Stomach (tissue), 9 donors: ENCODE data around the gene SWT1. TPM values are rescaled to one million over a fixed set of nuclear protein-coding genes. Genes with fewer than 3 reads are reported as not detected.

Experiments
- DNase-seq, 2 donors: peaks; one replicate each; pipeline versions ENCODE4 v3.0.0 to v3.0.0-alpha.2; 2013 to 2019
- H3K27ac ChIP-seq, 5 donors: fragments of 200-600 bp in 4 of 5; sonication (generic) in 4 of 5; one replicate each; pipeline ENCODE4 v1.5.1; 2013 to 2019; ENCODE audit warnings: mild to moderate bottlenecking in 1 of 5, moderate library complexity in 1 of 5
- H3K27me3 ChIP-seq, 3 donors: fragments of 200-600 bp; sonication (generic); one replicate each; pipeline ENCODE4 v1.5.1; 2017 to 2019; ENCODE audit warnings: mixed run types in 1 of 3
- H3K36me3 ChIP-seq, 4 donors: fragments of 200-600 bp; sonication (generic); 1 replicate in 3 of 4; 2 replicates in 1 of 4; pipeline ENCODE4 v1.5.1; 2016 to 2019
- H3K4me1 ChIP-seq, 4 donors: fragments of 200-600 bp; sonication (generic); one replicate each; pipeline ENCODE4 v1.5.1; 2016 to 2019
- H3K4me3 ChIP-seq, 4 donors: fragments of 200-600 bp; sonication (generic) in 3 of 4; one replicate each; pipeline ENCODE4 v1.5.1; 2016 to 2019; ENCODE audit warnings: mild to moderate bottlenecking in 1 of 4
- H3K9me3 ChIP-seq, 4 donors: fragments of 200-600 bp; sonication (generic); one replicate each; pipeline ENCODE4 v1.5.1; 2016 to 2019
- EP300 ChIP-seq: sonication (generic); formaldehyde crosslinking; IDR thresholded peaks from one replicate; pipeline ENCODE4 v1.6.1; 2017; ENCODE audit warnings: antibody characterized with exemption
- POLR2A ChIP-seq, 4 donors: fragments of 450-650 bp; IDR thresholded peaks; one replicate each; pipeline ENCODE4 v1.6.1; 2016; ENCODE audit warnings: antibody characterized with exemption in 4 of 4, control low read depth in 2 of 4, mild to moderate bottlenecking in 1 of 4, moderate library complexity in 1 of 4
- POLR2AphosphoS5 ChIP-seq, 3 donors: sonication (generic); formaldehyde crosslinking; IDR thresholded peaks; one replicate each; pipeline ENCODE4 v1.6.1; 2016; ENCODE audit warnings: antibody characterized with exemption in 3 of 3
- WGBS, 5 donors: extraction: QIAGEN DNeasy Blood & Tissue Kit in 3 of 5; methylation state at CpG; one replicate each; pipeline versions ENCODE4 v1.1.5 to v1.1.7; 2013 to 2018; 5-methylcytosine and 5-hydroxymethylcytosine counted together
- intact Hi-C: fragments of 100-400 bp; cut with DNase I; formaldehyde crosslinking; loops from one replicate; pipeline ENCODE4 v1.15.1; 2023; ENCODE audit warnings: low total_unique reads
- polyA plus RNA-seq, 3 donors: library from polyadenylated mRNA; stranded (reverse); fragments of 200-250 nt; gene quantifications; one replicate each; pipeline ENCODE4 v1.2.3, GENCODE V29; 2013
- small RNA-seq, 4 donors: library from RNA; depleted of rRNA; stranded (forward); fragments of <200 nt; gene quantifications; one replicate each; pipeline ENCODE3, GENCODE V24; 2016
- total RNA-seq, 5 donors: library from RNA; depleted of rRNA; stranded (reverse); fragments of >200 nt; gene quantifications; one replicate each; pipeline versions ENCODE4 v1.1.0 to v1.2.3, GENCODE V29; 2014 to 2016
- TF ChIP-seq, protein P1 (sequence below), 7 experiments: fragments of 450-650 bp in 4 of 7; fragments of 200-600 bp in 3 of 7; sonication (generic) in 3 of 7; IDR thresholded peaks; one replicate each; pipeline ENCODE4 v1.5.1; 2016 to 2019; ENCODE audit warnings: antibody characterized with exemption in 7 of 7, control low read depth in 2 of 7, mild to moderate bottlenecking in 1 of 7
- donor health status: healthy with polysubstance abuse.
- donor health status: Bipolar disorder and iron deficiency.
- donor health status: healthy.

SWT1 gene
- total and polyA plus RNA-seq, 8 donors, result 2.4 to 35.6 (median 7.3) TPM

DNA sequence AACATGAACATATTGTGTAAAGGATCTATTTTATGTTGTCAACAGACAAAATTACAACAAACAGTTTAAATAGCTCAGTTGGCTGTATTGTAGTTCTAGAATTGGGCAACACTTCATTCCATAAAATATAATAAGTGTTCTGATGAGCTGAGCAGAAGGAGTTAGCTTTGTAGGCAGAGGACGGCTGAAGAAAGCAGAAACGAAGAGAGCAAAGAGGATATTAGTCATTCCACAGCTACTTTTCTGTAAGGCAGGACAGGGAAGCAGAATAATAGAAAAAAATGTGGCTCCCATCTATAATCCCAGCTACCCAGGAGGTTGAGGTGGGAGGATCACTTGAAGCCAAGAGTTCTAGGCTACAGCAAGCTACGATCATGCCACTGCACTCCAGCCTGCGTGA, 180.3 kb downstream of the SWT1 start:
- 84 to 90% (median 87%) methylated on average over 4 of the region's 4 CpGs for WGBS, 5 donors
- TF ChIP-seq POLR2AphosphoS5 (IDR thresholded peaks at IDR 0.05), result no peak
- TF ChIP-seq, protein P1, sequence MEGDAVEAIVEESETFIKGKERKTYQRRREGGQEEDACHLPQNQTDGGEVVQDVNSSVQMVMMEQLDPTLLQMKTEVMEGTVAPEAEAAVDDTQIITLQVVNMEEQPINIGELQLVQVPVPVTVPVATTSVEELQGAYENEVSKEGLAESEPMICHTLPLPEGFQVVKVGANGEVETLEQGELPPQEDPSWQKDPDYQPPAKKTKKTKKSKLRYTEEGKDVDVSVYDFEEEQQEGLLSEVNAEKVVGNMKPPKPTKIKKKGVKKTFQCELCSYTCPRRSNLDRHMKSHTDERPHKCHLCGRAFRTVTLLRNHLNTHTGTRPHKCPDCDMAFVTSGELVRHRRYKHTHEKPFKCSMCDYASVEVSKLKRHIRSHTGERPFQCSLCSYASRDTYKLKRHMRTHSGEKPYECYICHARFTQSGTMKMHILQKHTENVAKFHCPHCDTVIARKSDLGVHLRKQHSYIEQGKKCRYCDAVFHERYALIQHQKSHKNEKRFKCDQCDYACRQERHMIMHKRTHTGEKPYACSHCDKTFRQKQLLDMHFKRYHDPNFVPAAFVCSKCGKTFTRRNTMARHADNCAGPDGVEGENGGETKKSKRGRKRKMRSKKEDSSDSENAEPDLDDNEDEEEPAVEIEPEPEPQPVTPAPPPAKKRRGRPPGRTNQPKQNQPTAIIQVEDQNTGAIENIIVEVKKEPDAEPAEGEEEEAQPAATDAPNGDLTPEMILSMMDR (IDR thresholded peaks at IDR 0.05), result no peak
- TF ChIP-seq POLR2A (IDR thresholded peaks at IDR 0.05), result no peak
- no peak for TF ChIP-seq EP300
- intact Hi-C loops, result no loop called here

DNA sequence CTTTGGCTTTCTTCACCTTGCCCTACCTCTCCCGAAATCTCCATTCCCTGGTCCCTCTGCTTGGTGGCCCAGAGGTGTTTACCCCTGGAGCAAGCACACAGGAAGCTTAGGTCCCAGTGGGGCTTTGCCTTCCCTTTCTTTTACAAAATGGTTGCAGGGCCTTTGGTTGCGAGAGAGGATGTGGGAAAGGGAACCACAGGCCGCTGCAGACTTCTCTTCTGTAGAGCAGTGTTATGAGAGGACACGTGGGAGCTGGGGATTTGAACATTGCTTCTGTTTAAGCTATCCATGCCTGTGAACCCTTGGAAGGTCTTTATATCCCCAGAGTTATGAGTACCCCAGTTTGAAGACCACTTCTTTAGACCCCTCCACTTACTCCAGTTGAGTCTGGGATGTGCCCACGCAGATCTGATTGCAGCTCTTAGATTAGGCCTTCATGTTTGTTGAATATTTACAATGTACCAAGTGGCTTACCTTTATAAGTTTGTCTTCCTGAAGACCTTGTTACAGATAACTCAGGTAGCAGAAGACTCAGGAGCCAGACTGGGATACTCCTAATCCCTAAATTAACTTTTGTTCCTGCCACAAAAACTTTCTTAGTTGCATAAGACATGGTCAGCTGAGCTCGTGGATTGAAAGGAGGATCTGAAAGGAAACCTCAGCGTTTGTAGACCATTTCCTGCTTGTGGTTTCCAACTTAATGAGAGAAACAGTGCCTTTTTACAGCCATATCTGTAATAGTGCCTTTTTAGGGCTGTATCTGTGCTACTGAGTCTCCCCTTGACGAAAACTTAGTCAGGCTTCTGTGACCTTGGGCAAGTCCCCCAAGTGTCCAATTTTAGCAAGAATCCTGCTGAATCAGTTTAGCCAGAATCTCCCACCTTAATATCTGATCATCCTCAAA, 182.0 kb downstream of the SWT1 start:
- no peaks in the 10 kb centered on the region for H3K9me3 ChIP-seq
- 71 to 80% (median 75%) methylated on average over 8 of the region's 8 CpGs for WGBS, 5 donors
- peaks cover 0 to 15% (median 0%) of the 10 kb centered on the region in 4 donors for H3K4me1 ChIP-seq
- intact Hi-C loops, result no loop called here
- peak; percentile 46 to 49 for DNase-seq
- H3K27ac ChIP-seq, result peak overlapping the region in 3 of 5 donors; percentile 25 to 61 (median 55)
- H3K36me3 ChIP-seq, result no peaks in the 10 kb centered on the region
- no peaks in the 10 kb centered on the region for H3K27me3 ChIP-seq
- TF ChIP-seq POLR2AphosphoS5 (IDR thresholded peaks at IDR 0.05) (no peak), POLR2A (IDR thresholded peaks at IDR 0.05) (no peak), EP300 (no peak)
- TF ChIP-seq, protein P1 (IDR thresholded peaks at IDR 0.05), result no peak
- H3K4me3 ChIP-seq, result no peak overlapping the region

More for the DNA sequence above, 180.3 kb downstream of the SWT1 start:
- no peaks in the 10 kb centered on the region for H3K27me3 ChIP-seq
- H3K4me3 ChIP-seq, result no peak overlapping the region
- no peaks in the 10 kb centered on the region for H3K9me3 ChIP-seq
- DNase-seq, result no peak
- no peaks in the 10 kb centered on the region for H3K36me3 ChIP-seq
- peak overlapping the region in 1 of 5 donors; percentile 23 for H3K27ac ChIP-seq
- peaks cover 0 to 15% (median 0%) of the 10 kb centered on the region in 4 donors for H3K4me1 ChIP-seq

- no peak for DNase-seq
- TF ChIP-seq, protein P1 (IDR thresholded peaks at IDR 0.05), result no peak
- TF ChIP-seq POLR2A (IDR thresholded peaks at IDR 0.05) (no peak), EP300 (no peak), POLR2AphosphoS5 (IDR thresholded peaks at IDR 0.05) (no peak)
- Histone ChIP-seq H3K4me1 (peaks cover 0 to 15% (median 0%) of the 10 kb centered on the region in 4 donors), H3K9me3 (no peaks in the 10 kb centered on the region), H3K4me3 (no peak overlapping the region), H3K36me3 (no peaks in the 10 kb centered on the region), H3K27ac (no peak overlapping the region), H3K27me3 (no peaks in the 10 kb centered on the region)
- intact Hi-C loops, result no loop called here
These were observed 184.3 kb downstream of the SWT1 start for GRCh38 chr1:185341196-185341781.

Small RNA genes within 50 kb of the gene (small RNA-seq; reads per million reads assigned to genes)
- 0 reads per million in 4 donors for gene RF00019

Other genes with a start within 250 kb of the SWT1 start
- 100 to 1,000 TPM in 2 of 5 donors, 10 to 100 TPM in 2, 1 to 10 TPM in 1; 9.8 to 302 (median 85.6) TPM for gene NIBAN1, start 182.7 kb upstream of the SWT1 start, total RNA-seq
- 10 to 100 TPM in 1 of 3 donors, 1 to 10 TPM in 2; 7.5 to 18.7 (median 9.8) TPM for gene NIBAN1, start 182.7 kb upstream of the SWT1 start, polyA plus RNA-seq
- gene RNF2, start 111.6 kb upstream of the SWT1 start, total RNA-seq, result 10 to 100 TPM in 2 of 5 donors, 1 to 10 TPM in 2, under 1 TPM in 1; 0.29 to 76.1 (median 7.0) TPM
- 1 to 10 TPM; 4.2 to 8.4 (median 5.8) TPM for gene RNF2, start 111.6 kb upstream of the SWT1 start, polyA plus RNA-seq
- 10 to 100 TPM in 2 of 5 donors, 1 to 10 TPM in 3; 4.5 to 25.2 (median 9.1) TPM for gene TRMT1L, start 214 bp upstream of the SWT1 start, total RNA-seq
- gene TRMT1L, start 214 bp upstream of the SWT1 start, polyA plus RNA-seq, result 1 to 10 TPM; 4.5 to 6.0 (median 5.7) TPM
- 100 to 1,000 TPM in 2 of 5 donors, 10 to 100 TPM in 3; 19.3 to 297 (median 91.6) TPM for gene IVNS1ABP, start 160.1 kb downstream of the SWT1 start, total RNA-seq
- 10 to 100 TPM; 50.6 to 55.8 (median 52.3) TPM for gene IVNS1ABP, start 160.1 kb downstream of the SWT1 start, polyA plus RNA-seq